Measurements from ENCODE around the gene TRIOBP. TPM values are rescaled to one million over a fixed set of nuclear protein-coding genes. Genes with fewer than 3 reads are reported as not detected.
"Not testable (repeated sequence)": the region's sequence is repeated elsewhere in the genome, so short reads cannot be mapped to it uniquely, and the experiment has no call there.

TRIOBP gene
- total RNA-seq, 1 donor from 2014 or later, result 119 TPM

DNA sequence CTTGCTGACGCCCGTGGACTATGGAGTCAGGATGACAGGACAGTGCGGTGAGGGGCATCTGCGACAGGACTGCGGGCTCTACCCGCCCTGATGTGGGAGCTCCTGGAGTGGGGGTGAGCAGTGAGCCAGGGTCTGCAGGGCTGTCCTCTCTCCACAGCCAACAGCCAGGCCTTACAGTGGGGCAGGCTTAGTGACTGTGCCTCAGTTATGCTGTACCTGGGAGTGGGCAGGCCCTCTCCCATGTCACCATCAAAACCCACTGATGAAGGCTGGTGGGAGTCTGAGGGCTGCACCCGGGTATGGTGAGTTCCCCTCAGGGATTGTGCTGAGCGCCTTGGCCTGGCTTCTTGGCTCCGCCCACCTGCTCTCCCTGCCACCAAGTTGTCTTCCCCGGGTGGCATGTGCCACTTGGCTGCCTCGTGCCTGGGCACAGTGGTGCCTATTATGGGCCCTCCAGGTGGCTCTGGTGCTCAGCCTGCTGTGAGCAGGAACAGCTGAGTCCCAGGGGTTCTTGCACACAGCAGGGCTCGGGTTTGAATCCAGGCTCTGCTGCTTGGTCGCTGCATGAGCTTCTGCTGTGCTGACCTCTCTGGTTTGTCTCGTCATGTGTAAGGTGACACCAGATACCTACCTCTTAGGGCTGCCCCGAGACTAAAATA is 4.1 kb upstream of the TRIOBP start:
- DNase-seq (ENCODE audit: low spot score), result no peak

DNA sequence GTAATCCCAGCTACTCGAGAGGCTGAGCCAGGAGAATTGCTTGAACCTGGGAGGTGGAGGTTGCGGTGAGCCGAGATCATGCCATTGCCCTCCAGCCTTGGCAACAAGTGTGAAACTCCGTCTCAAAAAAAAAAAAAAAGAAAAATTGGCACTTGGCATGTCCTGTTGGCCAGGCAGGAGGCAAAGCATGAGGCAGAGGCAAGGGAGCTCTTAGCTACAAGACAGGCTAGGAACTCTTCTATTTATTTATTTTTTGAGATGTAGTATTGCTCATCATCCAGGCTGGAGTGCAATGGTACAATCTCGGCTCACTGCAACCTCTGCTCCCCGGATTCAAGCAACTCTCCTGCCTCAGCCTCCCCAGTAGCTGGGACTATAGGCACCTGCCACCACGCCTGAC is 2.7 kb upstream of the TRIOBP start:
- DNase-seq (ENCODE audit: low spot score), result not testable (repeated sequence)

DNA sequence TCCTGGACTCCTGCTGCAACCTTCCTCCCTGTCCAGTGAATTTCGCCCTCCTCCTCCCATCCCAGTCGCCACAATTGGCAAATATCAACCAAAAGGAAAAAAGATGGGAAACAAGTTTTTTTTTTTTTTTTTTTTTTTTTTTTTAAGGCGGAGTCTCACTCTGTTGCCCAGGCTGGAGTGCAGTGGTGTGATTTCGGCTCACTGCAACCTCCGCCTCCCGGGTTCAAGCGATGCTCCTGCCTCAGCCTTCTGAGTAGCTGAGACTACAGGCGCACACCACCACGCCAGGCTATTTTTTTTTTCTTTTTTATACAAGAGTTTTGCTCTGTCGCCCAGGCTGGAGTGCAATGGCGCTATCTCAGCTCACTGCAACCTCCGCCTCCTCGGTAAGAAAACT is 590 bp upstream of the TRIOBP start:
- not testable (repeated sequence) for DNase-seq (ENCODE audit: low spot score)

DNA sequence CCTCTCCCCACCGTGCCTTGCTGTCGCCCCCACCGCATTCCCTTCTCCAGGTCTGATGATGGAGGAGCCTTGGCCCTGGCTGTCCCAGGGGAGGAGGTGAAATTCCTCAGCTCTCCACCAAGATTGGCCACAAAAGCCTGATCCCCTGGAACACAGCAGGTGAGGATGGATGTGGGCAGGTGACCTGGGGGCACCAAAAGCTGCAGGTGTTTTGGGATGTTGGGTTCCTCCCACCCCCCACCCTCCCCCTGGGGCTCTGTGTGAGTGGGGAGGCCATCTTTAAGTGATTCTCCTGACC is 639 bp downstream of the TRIOBP start:
- DNase-seq (ENCODE audit: low spot score), result no peak

DNA sequence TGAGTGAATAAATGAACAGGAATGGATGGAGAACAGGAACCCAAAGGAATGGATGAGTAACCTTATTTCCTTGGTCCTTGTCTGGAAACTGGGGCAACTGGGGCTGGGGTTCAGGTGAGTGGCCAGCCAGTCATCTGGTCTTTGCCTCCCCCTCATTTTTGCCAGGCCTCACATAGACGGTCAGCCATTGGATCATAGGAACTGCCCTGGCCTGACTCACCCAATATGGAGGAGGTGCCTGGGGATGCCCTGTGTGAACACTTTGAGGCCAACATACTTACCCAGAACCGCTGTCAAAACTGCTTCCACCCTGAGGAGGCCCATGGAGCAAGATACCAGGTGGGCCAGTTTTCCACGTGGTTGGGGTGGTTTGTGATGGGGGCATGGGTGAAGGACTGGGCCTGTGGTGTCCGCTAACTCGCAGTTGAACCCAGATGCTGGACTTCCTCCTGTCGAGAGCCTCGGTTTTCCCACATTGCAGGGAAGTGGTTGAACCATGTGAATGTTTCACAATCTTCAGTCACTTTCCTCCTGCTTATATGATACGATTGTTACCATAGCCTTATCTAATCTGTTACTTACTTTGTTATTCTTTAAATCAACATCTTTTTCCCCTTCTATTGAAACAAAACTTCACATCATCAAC is 4.4 kb downstream of the TRIOBP start:
- no peak for DNase-seq (ENCODE audit: low spot score)

DNA sequence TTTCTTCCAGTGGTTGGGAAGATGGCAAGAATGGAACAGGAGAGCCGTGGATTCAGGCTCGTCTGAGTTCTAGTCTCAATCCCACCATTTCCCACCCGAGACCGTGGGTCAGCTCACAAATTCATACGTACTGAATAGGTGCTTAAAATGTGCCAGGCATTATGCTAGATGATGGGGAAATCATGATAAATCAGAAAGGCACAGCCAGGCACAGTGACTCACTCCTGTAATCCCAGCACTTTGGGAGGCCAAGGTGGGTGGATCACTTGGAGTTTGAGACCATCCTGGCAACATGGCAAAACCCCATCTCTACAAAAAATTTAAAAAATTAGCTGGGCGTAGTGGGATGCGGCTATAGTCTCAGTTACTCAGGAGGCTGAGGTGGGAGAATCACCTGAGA is 7.1 kb downstream of the TRIOBP start:
- DNase-seq (ENCODE audit: low spot score), result no peak

DNA sequence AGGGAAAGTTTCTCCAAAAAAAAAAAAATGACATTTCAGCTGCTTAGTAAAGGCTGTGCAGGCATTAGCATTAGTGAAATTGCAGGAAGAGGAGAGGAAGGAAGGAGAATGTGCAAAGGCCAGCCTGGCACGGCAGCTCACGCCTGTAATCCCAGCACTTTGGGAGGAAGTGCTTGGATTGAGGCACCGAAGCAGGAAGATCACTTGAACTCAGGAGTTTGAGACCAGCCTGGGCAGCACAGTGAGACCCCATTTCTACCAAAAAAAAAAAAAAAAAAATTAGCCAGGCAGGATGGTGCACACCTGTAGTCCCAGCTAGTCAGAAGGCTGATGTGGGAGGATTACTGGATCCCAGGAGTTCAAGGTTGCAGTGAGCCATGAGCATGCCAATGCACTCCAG is 7.8 kb downstream of the TRIOBP start:
- no peak for DNase-seq (ENCODE audit: low spot score)

DNA sequence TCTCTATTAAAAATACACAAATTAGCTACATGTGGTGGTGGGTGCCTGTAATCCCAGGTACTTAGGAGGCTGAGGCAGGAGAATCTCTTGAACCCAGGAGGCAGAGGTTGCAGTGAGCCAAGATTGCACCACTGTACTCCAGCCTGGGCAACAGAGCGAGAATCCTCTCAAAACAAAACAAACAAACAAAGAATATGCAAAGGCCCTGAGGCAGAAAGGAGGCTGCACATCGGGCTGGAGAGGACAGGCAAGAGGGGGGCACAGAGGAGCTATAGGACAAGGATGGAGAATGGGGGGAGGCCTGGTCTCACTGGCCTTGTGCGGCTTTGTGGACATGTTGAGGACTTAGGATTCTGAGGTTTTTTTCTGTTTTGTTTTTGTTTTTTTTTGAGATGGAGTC is 8.4 kb downstream of the TRIOBP start:
- no peak for DNase-seq (ENCODE audit: low spot score)

DNA sequence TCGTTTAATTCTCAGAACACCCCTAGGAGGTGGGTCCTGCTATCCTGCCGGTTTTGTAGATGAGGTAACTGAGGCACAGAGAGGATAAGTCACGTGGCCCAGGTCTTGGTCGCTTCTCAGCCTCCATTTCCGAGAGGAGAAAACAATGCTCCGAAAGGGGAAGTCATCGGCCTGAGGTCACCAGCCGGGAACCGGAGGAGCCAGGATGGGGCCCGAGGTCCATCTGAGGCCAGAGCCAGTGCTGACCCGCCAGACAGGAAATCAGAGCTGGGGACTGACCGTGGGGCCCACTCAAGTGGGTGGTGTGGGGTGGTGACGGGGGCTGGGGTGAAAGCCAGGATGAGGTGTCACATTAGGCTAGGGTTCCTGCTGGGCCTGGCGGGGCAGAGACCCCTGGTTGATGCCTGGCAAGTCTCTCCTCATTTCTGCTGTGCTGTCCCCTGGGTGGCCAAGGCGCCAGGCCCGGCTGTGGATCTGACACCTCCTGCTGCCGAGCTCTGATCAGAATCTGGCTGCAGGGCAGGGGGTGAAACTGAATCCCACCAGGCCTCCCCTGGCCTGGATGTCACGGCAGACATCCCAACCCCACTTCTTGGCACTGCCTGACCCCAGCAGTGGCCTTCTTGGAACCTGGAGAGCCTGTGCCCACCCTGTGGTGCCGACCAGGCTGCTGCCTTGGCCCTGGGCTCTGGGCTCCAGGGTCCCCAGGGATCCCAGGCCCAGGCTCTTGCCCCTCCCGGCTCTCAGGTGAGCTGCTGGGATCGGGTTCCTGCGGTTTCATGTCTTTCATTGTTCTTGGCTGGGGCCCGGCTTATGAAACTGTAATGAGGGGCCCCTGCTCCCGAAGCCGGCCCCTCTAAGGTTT is 12.0 kb downstream of the TRIOBP start:
- no peak for DNase-seq (ENCODE audit: low spot score)

DNA sequence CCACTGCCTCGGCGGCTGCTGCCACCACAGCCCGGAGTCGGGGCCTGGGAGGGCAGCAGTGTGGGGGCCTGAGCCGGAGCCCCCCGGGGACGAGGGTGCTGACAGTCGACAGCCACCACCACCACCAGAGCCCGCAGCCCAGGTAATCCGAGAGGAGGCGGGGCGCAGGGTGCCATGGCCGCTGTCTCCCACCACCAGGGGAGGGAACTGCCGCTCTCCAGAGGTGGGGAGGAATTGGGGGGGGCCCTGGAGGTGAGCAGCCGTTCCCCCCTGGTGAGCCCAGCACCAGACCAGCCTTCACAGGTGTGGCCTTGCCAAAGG is 12.6 kb downstream of the TRIOBP start:
- DNase-seq (ENCODE audit: low spot score), result no peak

DNA sequence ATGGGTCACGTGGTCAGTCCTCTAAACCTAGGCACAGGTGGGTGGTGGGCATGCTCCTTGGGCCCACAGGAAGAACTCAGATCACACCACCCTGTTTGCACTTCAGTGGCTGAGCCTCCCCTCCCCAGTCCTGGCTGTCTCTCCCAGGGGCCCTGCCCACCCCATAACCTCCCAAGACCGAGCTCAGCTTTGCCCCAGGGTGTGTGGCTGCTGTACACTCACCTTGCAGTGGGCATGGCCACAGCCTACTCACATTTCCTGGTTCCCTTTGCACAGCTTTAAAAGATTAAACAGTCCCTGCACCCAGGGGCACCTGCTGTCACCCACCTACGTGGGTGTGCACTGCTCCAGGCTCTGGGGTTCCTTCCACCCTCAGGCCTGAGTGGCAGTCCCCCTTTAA is 13.8 kb downstream of the TRIOBP start:
- no peak for DNase-seq (ENCODE audit: low spot score)

DNA sequence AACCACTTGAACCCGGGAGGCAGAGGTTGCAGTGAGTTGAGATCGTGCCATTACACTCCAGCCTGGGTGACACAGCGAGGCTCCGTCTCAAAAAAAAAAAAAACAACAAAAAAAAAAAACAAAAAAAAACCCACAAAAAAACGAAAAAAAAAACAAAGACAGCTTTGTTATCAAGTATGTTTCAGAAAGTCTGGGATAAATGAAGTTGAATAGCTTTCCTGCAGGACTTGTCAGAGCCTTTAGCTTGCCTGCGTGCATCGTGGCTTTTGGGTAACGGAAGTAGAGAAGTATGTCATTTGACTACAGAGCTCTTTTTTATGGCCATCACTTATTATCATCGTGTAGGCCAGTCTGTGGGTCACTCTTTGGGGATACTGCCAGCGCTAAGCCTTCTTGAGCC is 14.6 kb downstream of the TRIOBP start:
- no peak for DNase-seq (ENCODE audit: low spot score)

DNA sequence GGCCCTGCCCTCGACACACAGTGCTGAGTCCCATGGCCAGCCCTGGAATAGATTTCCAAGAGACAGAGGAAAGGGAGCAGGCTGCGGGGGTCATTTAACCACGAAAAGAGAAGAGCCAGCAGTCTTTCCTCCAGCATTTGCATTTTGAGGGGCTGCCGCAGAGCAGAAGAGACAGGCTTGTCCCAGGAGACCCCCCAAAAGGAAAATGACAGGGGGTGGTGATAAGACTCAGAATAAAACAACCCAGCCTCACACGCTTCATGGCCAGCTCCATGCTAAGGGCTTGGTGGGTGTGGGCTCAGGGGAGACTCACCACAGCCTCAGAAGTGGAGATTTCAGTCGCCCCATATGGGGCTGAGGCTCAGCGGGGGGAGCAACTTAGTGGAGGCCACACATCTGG is 16.9 kb downstream of the TRIOBP start:
- no peak for DNase-seq (ENCODE audit: low spot score)

DNA sequence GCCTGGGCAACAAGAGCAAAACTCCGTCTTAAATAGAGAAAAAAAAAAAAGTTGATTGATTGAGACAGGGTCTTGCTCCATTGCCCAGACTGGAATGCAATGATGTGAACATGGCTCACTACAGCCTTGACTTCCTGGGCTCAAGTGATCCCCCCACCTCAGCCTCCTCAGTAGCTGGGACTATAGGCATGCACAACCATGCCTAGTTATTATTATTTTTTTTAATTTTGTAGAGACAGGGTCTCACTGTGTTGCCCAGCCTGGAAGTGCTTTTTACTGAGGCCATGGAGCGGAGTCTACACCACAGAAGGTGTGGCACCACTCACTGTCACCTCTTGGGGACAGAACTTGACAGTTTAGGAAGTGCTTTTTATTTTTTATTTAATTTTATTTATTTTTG is 17.8 kb downstream of the TRIOBP start:
- DNase-seq (ENCODE audit: low spot score), result no peak

DNA sequence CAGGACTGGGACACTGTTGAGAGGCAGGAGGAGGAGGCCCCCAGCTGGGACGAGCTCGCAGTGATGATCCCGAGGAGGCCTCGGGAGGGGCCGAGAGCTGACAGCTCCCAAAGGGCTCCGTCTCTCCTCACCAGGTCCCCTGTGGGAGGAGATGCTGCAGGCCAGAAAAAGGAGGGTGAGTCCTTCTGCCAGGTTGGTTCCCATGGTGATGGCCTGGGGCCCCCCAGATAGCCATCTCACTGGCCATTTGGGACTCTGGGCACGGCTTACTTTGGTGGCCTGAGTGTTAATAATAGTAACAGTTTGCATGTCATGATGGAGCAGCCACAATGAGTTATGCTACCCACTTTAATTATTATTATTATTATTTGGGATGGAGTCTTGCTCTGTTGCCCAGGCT is 18.9 kb downstream of the TRIOBP start:
- DNase-seq (ENCODE audit: low spot score), result no peak

DNA sequence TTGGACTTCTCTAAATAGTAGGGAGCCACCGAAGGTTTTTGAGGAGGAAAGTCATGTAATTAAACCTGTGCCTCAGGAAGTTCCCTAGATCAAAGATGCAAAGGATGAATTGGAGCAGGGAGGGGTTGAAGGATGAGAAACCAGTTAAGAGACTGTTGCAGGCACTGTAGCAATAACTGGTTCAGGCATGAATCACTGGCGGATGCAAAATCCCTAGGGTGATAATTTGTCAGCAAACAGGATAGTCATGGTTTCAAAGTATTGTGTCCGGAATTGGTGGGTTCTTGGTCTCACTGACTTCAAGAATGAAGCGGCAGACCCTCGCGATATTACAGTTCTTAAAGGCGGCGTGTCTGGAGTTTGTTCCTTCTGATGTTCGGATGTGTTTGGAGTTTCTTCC is 19.9 kb downstream of the TRIOBP start:
- no peak for DNase-seq (ENCODE audit: low spot score)

DNA sequence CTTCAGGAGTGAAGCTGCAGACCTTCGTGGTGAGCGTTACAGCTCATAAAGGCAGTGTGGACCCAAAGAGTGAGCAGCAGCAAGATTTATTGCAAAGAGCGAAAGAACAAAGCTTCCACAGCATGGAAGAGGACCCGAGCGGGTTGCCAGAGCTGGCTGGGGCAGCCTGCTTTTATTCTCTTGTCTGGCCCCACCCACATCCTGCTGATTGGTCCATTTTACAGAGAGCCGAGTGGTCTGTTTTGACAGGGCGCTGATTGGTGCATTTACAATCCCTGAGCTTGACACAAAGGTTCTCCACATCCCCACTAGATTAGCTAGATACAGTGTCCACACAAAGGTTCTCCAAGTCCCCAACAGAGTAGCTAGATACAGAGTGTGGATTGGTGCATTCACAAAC is 20.4 kb downstream of the TRIOBP start:
- DNase-seq (ENCODE audit: low spot score), result not testable (repeated sequence)

DNA sequence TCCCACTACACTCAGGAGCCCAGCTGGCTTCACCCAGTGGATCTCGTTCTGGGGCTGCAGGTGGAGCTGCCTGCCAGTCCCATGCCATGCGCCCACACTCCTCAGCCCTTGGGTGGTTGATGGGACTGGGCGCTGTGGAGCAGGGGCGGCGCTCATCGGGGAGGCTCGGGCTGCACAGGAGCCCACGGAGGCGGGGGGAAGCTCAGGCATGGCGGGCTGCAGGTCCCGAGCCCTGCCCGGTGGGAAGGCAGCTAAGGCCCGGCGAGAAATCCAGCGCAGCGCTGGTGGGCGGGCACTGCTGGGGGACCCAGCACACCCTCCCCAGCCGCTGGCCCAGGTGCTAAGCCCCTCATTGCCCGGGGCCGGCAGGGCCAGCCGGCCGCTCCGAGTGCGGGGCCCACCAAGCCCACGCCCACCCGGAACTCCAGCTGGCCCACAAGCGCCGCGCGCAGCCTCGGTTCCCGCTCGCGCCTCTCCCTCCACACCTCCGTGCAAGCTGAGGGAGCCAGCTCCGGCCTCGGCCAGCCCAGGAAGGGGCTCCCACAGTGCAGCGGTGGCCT is 21.0 kb downstream of the TRIOBP start:
- not testable (repeated sequence) for DNase-seq (ENCODE audit: low spot score)

DNA sequence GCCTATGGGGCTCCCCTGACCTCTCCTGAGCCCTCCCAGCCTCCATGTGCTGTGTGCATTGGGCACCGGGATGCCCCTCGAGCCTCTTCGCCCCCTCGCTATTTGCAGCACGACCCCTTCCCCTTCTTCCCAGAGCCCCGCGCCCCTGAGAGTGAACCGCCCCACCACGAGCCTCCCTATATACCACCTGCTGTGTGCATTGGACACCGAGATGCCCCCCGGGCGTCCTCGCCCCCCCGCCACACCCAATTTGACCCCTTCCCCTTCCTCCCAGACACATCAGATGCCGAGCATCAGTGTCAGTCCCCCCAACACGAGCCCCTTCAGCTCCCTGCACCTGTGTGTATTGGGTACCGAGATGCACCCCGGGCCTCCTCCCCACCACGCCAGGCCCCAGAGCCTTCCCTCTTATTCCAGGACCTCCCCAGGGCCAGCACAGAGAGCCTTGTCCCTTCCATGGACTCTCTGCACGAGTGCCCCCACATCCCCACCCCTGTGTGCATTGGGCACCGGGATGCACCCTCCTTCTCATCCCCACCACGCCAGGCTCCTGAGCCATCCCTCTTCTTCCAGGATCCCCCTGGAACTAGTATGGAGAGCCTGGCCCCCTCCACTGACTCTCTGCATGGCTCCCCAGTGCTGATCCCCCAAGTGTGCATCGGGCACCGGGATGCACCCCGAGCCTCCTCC is 28.8 kb downstream of the TRIOBP start:
- DNase-seq (ENCODE audit: low spot score), result no peak

DNA sequence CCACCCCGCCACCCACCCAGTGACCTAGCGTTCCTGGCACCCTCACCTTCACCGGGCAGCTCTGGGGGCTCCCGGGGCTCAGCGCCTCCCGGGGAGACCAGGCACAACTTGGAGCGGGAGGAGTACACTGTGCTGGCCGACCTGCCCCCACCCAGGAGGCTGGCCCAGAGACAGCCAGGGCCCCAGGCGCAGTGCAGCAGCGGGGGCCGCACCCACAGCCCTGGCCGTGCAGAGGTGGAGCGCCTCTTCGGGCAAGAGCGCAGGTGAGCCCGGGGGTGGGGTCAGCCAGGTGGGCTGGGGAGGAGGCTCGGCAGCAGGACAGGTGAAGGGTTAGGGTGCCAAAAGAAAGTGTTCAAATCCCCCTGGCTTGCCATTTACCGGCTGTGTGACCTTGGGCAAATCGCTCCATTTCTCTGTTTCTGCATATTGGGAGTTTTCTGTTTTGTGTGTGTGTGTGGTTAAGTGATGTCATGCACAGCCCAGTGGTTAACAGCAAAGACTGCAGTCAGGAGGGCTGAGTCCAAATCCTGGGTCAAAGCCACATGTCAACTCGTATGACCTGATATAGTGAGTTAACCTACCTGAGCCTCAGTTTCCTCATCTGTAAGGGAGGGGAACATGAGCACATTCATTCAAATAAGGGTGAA is 29.5 kb downstream of the TRIOBP start:
- DNase-seq (ENCODE audit: low spot score), result no peak

DNA sequence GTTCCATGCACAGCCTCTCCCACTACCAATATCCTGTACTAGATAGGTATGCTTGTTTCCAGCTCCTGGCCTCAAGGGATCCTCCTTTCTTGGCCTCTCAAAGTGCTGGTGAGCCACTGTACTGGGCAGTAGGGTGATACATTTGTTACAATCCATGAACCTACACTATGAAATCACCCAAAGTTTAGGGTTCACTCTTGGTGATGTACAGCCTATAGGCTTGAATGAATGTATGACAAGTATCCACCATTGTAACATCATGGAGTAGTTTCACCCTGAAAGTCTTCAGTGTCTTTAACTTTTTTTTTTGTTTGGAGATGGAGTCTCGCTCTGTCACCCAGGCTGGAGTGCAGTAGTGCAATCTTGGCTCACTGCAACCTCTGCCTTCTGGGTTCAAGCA is 31.8 kb downstream of the TRIOBP start:
- no peak for DNase-seq (ENCODE audit: low spot score)
